A549 (cell line): ENCODE measurements around the gene VWA8. TPM values are rescaled to one million over a fixed set of nuclear protein-coding genes. Genes with fewer than 3 reads are reported as not detected.
A peak's percentile ranks its signal among the peaks of the same experiment; 100 is the strongest.

ENCODE experiments used
- ATAC-seq, 2 experiments: fragments of 200-7000 bp in 1 of 2; fragments of >200 bp in 1 of 2; cut with Nextera tagmentation in 1 of 2; cut with Tn5 transposase in 1 of 2; 3 replicates each; pipeline versions ENCODE4 v1.8.0 to v1.9.1; 2018 to 2020; ENCODE audit warnings: mild to moderate bottlenecking in 1 of 2, moderate library complexity in 1 of 2
- CTCF ChIA-PET: fragments of 300-600 bp; sonication (Branson Sonifier 250); formaldehyde crosslinking; extraction: SDS; loops from one replicate; lab custom pipeline; 2021; ENCODE audit warnings: antibody characterized with exemption, inconsistent platforms; lab: Yijun Ruan, JAX
- POLR2A ChIA-PET: fragments of 350-600 bp; formaldehyde crosslinking; extraction: SDS; loops from one replicate; lab custom pipeline; 2021; ENCODE audit warnings: antibody characterized with exemption, inconsistent platforms; lab: Yijun Ruan, JAX
- DNase-seq, 2 experiments: peaks; one replicate each; pipeline versions ENCODE4 v3.0.0 to v3.0.0-alpha.2; 2011 to 2016; ENCODE audit warnings: low read depth in 1 of 2, low spot score in 1 of 2
- FAIRE-seq: peaks from 2 replicates; lab custom pipeline; 2011; peaks lifted over from hg19 to GRCh38; lab: Jason Lieb, UNC
- H3K27ac ChIP-seq, 2 experiments: fragments of >200 bp; sonication (Bioruptor Twin); formaldehyde crosslinking; 3 replicates each; pipeline ENCODE4 v1.5.1; 2016 to 2017
- H3K4me1 ChIP-seq: fragments of >200 bp; sonication (Bioruptor Twin); formaldehyde crosslinking; 3 replicates; pipeline ENCODE4 v1.6.1; 2016
- H3K4me2 ChIP-seq: fragments of >200 bp; sonication (Bioruptor Twin); formaldehyde crosslinking; 3 replicates; pipeline ENCODE4 v1.6.1; 2016
- H3K4me3 ChIP-seq: fragments of >200 bp; sonication (Bioruptor Twin); formaldehyde crosslinking; 3 replicates; pipeline ENCODE4 v1.5.1; 2016
- H3K9me3 ChIP-seq: fragments of >200 bp; sonication (Bioruptor Twin); formaldehyde crosslinking; 3 replicates; pipeline ENCODE4 v1.6.1; 2016
- CHD2 ChIP-seq: fragments of 150-350 bp; IDR thresholded peaks from 2 replicates; pipeline ENCODE4 v1.6.1; 2014; ENCODE audit warnings: low read length; ENCODE audit not compliant: partially characterized antibody
- FOSB ChIP-seq: fragments of 250-450 bp; sonication (Bioruptor Pico); IDR thresholded peaks from 2 replicates; pipeline ENCODE4 v1.5.0; 2020; ENCODE audit warnings: mild to moderate bottlenecking, moderate library complexity
- FOSL2 ChIP-seq, 2 experiments: fragments of 450-650 bp in 1 of 2; fragments of >200 bp in 1 of 2; sonication (Bioruptor Twin) in 1 of 2; formaldehyde crosslinking; IDR thresholded peaks; 2 replicates each; pipeline versions ENCODE4 v1.5.0 to v1.6.1; 2016 to 2020; ENCODE audit warnings: mild to moderate bottlenecking in 1 of 2, moderate library complexity in 1 of 2
- GATA3 ChIP-seq: IDR thresholded peaks from 2 replicates; pipeline ENCODE4 v1.6.1; 2012; ENCODE audit warnings: borderline replicate concordance
- HES2 ChIP-seq: fragments of >200 bp; sonication (Bioruptor Twin); formaldehyde crosslinking; IDR thresholded peaks from 2 replicates; pipeline ENCODE4 v1.6.1; 2016
- HOXA7 ChIP-seq: fragments of 250-450 bp; sonication (Bioruptor Pico); IDR thresholded peaks from 2 replicates; pipeline ENCODE4 v1.5.0; 2020; ENCODE audit warnings: mild to moderate bottlenecking, moderate library complexity
- JUNB ChIP-seq: fragments of >200 bp; sonication (Bioruptor Twin); formaldehyde crosslinking; IDR thresholded peaks from 2 replicates; pipeline ENCODE4 v1.6.1; 2016
- KDM1A ChIP-seq: fragments of 200-600 bp; sonication (generic); IDR thresholded peaks from 2 replicates; pipeline ENCODE4 v1.6.1; 2016; ENCODE audit warnings: low read depth, mild to moderate bottlenecking
- MAFK ChIP-seq: fragments of 450-650 bp; IDR thresholded peaks from 2 replicates; pipeline ENCODE4 v1.6.1; 2014; ENCODE audit not compliant: partially characterized antibody
- MYC ChIP-seq: IDR thresholded peaks from 2 replicates; pipeline ENCODE4 v1.6.1; 2012; ENCODE audit warnings: mild to moderate bottlenecking, inconsistent platforms, low read length, improper control_type of control experiment, borderline replicate concordance
- NFE2L2 ChIP-seq: fragments of 150-350 bp; conservative IDR thresholded peaks from 2 replicates; pipeline ENCODE4 v1.6.1; 2014; ENCODE audit warnings: low read length
- NPAS2 ChIP-seq: fragments of 250-450 bp; sonication (Bioruptor Pico); IDR thresholded peaks from 2 replicates; pipeline ENCODE4 v1.8.0; 2022; ENCODE audit warnings: mild to moderate bottlenecking, moderate library complexity, borderline replicate concordance
- PBX3 ChIP-seq: IDR thresholded peaks from 2 replicates; pipeline ENCODE4 v1.6.1; 2012
- POLR2AphosphoS2 ChIP-seq: conservative IDR thresholded peaks from 2 replicates; pipeline ENCODE4 v1.6.1; 2012; ENCODE audit warnings: low read length, improper control_type of control experiment, inconsistent platforms
- RARB ChIP-seq: fragments of 250-450 bp; sonication (Bioruptor Pico); IDR thresholded peaks from 2 replicates; pipeline ENCODE4 v1.8.0; 2021; ENCODE audit warnings: mild to moderate bottlenecking, moderate library complexity
- REST ChIP-seq: fragments of 200-600 bp; sonication (generic); IDR thresholded peaks from 2 replicates; pipeline ENCODE4 v1.6.1; 2016; ENCODE audit warnings: antibody characterized with exemption, mild to moderate bottlenecking, moderate library complexity
- RNF2 ChIP-seq: fragments of 200-600 bp; sonication (generic); IDR thresholded peaks from 2 replicates; pipeline ENCODE4 v1.6.1; 2016; ENCODE audit warnings: low read depth, mild to moderate bottlenecking, antibody characterized with exemption, moderate library complexity, borderline replicate concordance
- SMC3 ChIP-seq: fragments of >200 bp; sonication (Bioruptor Twin); formaldehyde crosslinking; IDR thresholded peaks from 3 replicates; pipeline ENCODE4 v1.6.1; 2018; ENCODE audit warnings: inconsistent platforms
- SREBF2 ChIP-seq: fragments of 450-650 bp; IDR thresholded peaks from 2 replicates; pipeline ENCODE4 v1.6.1; 2014; ENCODE audit warnings: mild to moderate bottlenecking, moderate library complexity
- TFCP2L1 ChIP-seq: fragments of 250-450 bp; sonication (Bioruptor Pico); IDR thresholded peaks from 2 replicates; pipeline ENCODE4 v1.5.0; 2021; ENCODE audit warnings: mild to moderate bottlenecking
- ZC3H11A ChIP-seq: fragments of 450-650 bp; IDR thresholded peaks from 2 replicates; pipeline ENCODE4 v1.6.1; 2014; ENCODE audit warnings: antibody characterized with exemption, mild to moderate bottlenecking
- WGBS: methylation state at CpG from one replicate; pipeline ENCODE4 v1.1.6; 2017; ENCODE audit errors: missing lambda C conversion rate; 5-methylcytosine and 5-hydroxymethylcytosine counted together
- polyA plus RNA-seq, 4 experiments: library from polyadenylated mRNA; depleted of rRNA in 3 of 4; stranded (reverse); fragments of >200 nt; fragmentation: RNase III in 1 of 4; extraction: RNeasy Plus Mini Kit Qiagen cat#74134 plus additional on column Dnase treatment in 1 of 4; gene quantifications; 2 replicates in 3 of 4; 3 replicates in 1 of 4; pipeline ENCODE4 v1.2.3, GENCODE V29; 2011 to 2017
- TF ChIP-seq, protein P1 (sequence below): fragments of 150-350 bp; IDR thresholded peaks from 2 replicates; pipeline ENCODE4 v1.6.1; 2014; ENCODE audit warnings: low read depth, mild to moderate bottlenecking, low read length
- TF ChIP-seq, protein P2 (sequence below): fragments of 250-450 bp; sonication (Bioruptor Pico); IDR thresholded peaks from 2 replicates; pipeline ENCODE4 v1.5.0; 2021; ENCODE audit warnings: mild to moderate bottlenecking, moderate library complexity, borderline replicate concordance
- TF ChIP-seq, protein P3 (sequence below): fragments of >200 bp; sonication (Bioruptor Twin); formaldehyde crosslinking; IDR thresholded peaks from 3 replicates; pipeline ENCODE4 v1.6.1; 2016
- TF ChIP-seq, protein P4 (sequence below): fragments of 250-450 bp; sonication (Bioruptor Pico); IDR thresholded peaks from 2 replicates; pipeline ENCODE4 v1.5.0; 2020; ENCODE audit warnings: low read depth, mild to moderate bottlenecking, moderate library complexity

VWA8 gene
- polyA plus RNA-seq, 2 of the 4 experiments (the other 2 are of a cell fraction) = 6.4 to 15.3 TPM

GRCh38 chr13:41931337-41931736, 29.6 kb downstream of the VWA8 start:
- POLR2A ChIA-PET = no interaction called here
- Histone ChIP-seq H3K4me3 (no peak overlapping the region), H3K4me1 (no peaks in the 10 kb centered on the region), H3K4me2 (no peak overlapping the region), H3K27ac (no peak overlapping the region), H3K9me3 (peaks cover 9% of the 10 kb centered on the region; the same call in 1 of the 3 replicates)
- CTCF ChIA-PET = no interaction called here
- TF ChIP-seq KDM1A = no peak
- no peak for TF ChIP-seq FOSL2 (IDR thresholded peaks at IDR 0.05)
- TF ChIP-seq FOSL2 (CRISPR knock-in tag; IDR thresholded peaks at IDR 0.05) = no peak
- TF ChIP-seq POLR2AphosphoS2 = no peak
- no peak for TF ChIP-seq PBX3
- TF ChIP-seq, protein P1, sequence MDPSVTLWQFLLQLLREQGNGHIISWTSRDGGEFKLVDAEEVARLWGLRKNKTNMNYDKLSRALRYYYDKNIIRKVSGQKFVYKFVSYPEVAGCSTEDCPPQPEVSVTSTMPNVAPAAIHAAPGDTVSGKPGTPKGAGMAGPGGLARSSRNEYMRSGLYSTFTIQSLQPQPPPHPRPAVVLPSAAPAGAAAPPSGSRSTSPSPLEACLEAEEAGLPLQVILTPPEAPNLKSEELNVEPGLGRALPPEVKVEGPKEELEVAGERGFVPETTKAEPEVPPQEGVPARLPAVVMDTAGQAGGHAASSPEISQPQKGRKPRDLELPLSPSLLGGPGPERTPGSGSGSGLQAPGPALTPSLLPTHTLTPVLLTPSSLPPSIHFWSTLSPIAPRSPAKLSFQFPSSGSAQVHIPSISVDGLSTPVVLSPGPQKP = no peak
- no peak for TF ChIP-seq CHD2
- no peak for TF ChIP-seq RNF2
- no peak for TF ChIP-seq NPAS2
- TF ChIP-seq SMC3 = no peak
- TF ChIP-seq, protein P2, sequence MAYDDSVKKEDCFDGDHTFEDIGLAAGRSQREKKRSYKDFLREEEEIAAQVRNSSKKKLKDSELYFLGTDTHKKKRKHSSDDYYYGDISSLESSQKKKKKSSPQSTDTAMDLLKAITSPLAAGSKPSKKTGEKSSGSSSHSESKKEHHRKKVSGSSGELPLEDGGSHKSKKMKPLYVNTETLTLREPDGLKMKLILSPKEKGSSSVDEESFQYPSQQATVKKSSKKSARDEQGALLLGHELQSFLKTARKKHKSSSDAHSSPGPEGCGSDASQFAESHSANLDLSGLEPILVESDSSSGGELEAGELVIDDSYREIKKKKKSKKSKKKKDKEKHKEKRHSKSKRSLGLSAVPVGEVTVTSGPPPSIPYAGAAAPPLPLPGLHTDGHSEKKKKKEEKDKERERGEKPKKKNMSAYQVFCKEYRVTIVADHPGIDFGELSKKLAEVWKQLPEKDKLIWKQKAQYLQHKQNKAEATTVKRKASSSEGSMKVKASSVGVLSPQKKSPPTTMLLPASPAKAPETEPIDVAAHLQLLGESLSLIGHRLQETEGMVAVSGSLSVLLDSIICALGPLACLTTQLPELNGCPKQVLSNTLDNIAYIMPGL (CRISPR knock-in tag) = no peak
- TF ChIP-seq, protein P3, sequence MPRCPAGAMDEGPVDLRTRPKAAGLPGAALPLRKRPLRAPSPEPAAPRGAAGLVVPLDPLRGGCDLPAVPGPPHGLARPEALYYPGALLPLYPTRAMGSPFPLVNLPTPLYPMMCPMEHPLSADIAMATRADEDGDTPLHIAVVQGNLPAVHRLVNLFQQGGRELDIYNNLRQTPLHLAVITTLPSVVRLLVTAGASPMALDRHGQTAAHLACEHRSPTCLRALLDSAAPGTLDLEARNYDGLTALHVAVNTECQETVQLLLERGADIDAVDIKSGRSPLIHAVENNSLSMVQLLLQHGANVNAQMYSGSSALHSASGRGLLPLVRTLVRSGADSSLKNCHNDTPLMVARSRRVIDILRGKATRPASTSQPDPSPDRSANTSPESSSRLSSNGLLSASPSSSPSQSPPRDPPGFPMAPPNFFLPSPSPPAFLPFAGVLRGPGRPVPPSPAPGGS = no peak
- TF ChIP-seq JUNB = no peak
- no peak for DNase-seq
- no peak for ATAC-seq
- 100% methylated on average over 1 of the region's 1 CpG for WGBS
- no peak for FAIRE-seq

DNA sequence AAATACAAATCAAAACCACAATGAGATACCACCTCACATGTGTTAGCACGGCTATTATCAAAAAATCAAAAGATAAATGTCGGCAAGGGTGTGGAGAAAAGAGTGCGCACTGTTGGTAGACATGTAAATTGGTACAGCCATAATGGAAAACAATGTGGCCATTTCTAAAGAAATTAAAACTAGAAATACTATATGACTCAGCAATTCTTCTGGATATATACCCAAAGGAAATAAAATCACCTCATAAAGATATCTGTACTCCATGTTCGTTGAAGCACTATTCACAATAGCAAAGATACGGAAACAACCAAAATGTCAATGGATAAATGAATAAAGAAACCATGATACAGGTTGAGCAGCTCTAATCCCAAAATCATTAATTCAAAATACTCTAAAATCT, 30.8 kb downstream of the VWA8 start:
- no peaks in the 10 kb centered on the region for H3K4me1 ChIP-seq
- POLR2A ChIA-PET = no interaction called here
- ATAC-seq = no peak
- no peak overlapping the region for H3K4me2 ChIP-seq
- H3K9me3 ChIP-seq = peaks cover 18% of the 10 kb centered on the region; the same call in 2 of the 3 replicates
- no peak overlapping the region for H3K27ac ChIP-seq
- FAIRE-seq = no peak
- CTCF ChIA-PET = no interaction called here
- DNase-seq = no peak
- no peak overlapping the region for H3K4me3 ChIP-seq
- 95% methylated on average over 5 of the region's 5 CpGs for WGBS
- TF ChIP-seq JUNB (no peak), HOXA7 (CRISPR knock-in tag) (no peak), MAFK (peak; percentile 77), SREBF2 (no peak), NFE2L2 (0 out of 2 replicates have a peak, but pooled peaks have one; percentile 25), FOSB (CRISPR knock-in tag) (no peak), TFCP2L1 (no peak), RARB (CRISPR knock-in tag) (no peak), GATA3 (no peak), MYC (no peak), ZC3H11A (no peak), REST (no peak), HES2 (no peak)
- TF ChIP-seq, protein P4, sequence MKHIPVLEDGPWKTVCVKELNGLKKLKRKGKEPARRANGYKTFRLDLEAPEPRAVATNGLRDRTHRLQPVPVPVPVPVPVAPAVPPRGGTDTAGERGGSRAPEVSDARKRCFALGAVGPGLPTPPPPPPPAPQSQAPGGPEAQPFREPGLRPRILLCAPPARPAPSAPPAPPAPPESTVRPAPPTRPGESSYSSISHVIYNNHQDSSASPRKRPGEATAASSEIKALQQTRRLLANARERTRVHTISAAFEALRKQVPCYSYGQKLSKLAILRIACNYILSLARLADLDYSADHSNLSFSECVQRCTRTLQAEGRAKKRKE = no peak
